T47D (cell line): Measurements from ENCODE around the gene CAP2.
"Not testable (repeated sequence)": the region's sequence is repeated elsewhere in the genome, so short reads cannot be mapped to it uniquely, and the experiment has no call there.

Experiments used
- DNase-seq, 2 experiments: peaks; one replicate each; pipeline versions ENCODE4 v3.0.0 to v3.0.0-alpha.2; 2011 to 2012; ENCODE audit warnings: low read depth in 1 of 2, low spot score in 1 of 2
- JUND ChIP-seq: IDR thresholded peaks from 2 replicates; pipeline ENCODE4 v1.6.1; 2012; ENCODE audit warnings: low read depth
- in situ Hi-C: cut with HindIII; loops from 2 replicates; pipeline ENCODE4 v1.10.0; 2016; ENCODE audit warnings: low sequenced_read_pairs, low pct_unique_long_range_greater_than_20kb

The CAP2 gene

GRCh38 chr6:17429383-17430061 is 36.1 kb downstream of the CAP2 start:
- in situ Hi-C loops = no loop called here
- DNase-seq = no peak
- no peak for TF ChIP-seq JUND

DNA sequence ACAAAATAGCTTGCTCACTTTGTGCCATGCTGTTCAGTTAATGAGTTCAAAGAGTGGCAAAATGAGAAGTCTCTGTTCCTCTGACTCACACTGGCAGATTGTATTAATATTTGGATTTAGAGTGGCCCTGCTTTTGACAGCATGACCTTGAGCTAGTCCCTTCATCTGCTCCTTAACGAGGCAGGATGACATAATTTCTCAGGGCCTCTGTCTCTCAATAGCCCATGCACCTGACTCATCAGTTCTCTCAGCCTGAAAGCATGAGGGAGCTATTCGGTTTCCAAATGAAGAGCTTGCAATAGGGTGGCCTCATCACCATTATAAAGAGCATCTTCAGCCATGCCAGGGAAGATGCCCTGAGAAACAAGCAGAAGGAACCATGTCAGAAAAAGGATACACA is 38.2 kb downstream of the CAP2 start:
- in situ Hi-C loops = no loop called here
- no peak for TF ChIP-seq JUND
- DNase-seq = no peak

DNA sequence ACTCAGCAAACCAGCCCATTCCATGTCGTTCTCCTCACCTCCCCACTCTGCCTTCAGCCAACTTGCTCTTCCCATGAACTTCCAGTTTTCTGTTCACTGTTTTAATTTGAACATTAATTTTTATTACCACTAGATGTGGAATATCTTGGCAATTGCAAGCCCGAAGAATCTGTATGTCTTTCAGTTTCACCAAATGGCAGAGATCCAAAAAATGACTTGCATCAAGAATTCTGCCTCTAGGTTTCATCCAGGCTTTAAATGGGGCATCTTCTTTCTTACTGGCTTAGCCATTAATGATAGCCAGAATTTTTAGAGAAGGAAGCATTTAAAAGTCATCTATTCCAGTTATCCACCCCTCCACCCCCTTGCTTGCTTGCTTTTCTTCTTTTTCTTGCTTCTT is 39.0 kb downstream of the CAP2 start:
- no peak for DNase-seq
- no peak for TF ChIP-seq JUND
- in situ Hi-C loops = no loop called here

GRCh38 chr6:17439243-17439993 is 46.0 kb downstream of the CAP2 start:
- TF ChIP-seq JUND = no peak
- in situ Hi-C loops = no loop called here
- no peak for DNase-seq

GRCh38 chr6:17440811-17441210 is 47.4 kb downstream of the CAP2 start:
- DNase-seq, in situ Hi-C loops: not testable (repeated sequence)

GRCh38 chr6:17442196-17442595 is 48.8 kb downstream of the CAP2 start:
- no peak for TF ChIP-seq JUND
- no peak for DNase-seq
- in situ Hi-C loops = no loop called here

- TF ChIP-seq JUND = no peak
- DNase-seq = no peak
- in situ Hi-C loops = no loop called here
These were observed 53.3 kb downstream of the CAP2 start for GRCh38 chr6:17446713-17447112.

- DNase-seq = no peak
- TF ChIP-seq JUND = no peak
- in situ Hi-C loops = no loop called here
These were observed 54.8 kb downstream of the CAP2 start for GRCh38 chr6:17448165-17448564.

DNA sequence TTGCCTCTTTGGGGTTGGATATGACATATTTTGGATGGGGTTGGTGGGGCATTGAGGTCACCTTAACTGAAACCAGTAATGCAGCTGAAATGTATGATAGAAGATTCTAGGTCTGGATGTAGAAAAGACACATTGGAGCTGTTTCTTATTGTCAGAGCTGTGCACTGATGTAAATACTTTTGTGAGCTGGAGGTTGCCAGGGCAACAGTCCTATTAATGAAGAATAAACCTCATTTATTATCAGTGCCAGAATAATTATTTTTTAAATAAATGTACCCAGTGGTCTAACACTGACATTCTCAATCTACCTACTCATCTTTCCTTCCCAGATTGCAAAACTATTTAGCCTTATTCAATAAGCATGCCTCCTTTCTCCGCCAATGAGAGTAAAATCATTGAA is 57.0 kb downstream of the CAP2 start:
- no peak for DNase-seq
- no peak for TF ChIP-seq JUND
- in situ Hi-C loops = no loop called here

GRCh38 chr6:17450832-17451231 is 57.4 kb downstream of the CAP2 start:
- no peak for TF ChIP-seq JUND
- in situ Hi-C loops = no loop called here
- no peak for DNase-seq

DNA sequence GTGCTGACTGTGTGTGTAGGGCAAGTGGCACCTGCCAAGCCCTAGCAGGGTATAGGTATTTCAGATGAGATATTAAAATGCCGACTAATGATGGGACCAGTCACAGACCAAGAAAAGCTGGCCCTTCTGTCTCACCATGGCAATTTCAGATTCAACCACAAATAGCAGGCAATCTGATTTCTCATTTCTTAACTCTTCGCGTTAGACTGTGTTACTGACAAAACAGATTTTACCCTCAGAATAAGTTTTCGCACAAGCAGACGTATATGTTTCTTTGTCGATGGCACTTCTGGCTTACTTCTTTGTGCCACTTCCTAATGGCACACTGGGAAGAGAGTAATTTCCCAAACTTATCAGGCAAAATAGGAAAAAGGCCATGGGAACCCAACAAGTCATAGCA is 58.7 kb downstream of the CAP2 start:
- no peak for TF ChIP-seq JUND
- no peak for DNase-seq
- in situ Hi-C loops = no loop called here

DNA sequence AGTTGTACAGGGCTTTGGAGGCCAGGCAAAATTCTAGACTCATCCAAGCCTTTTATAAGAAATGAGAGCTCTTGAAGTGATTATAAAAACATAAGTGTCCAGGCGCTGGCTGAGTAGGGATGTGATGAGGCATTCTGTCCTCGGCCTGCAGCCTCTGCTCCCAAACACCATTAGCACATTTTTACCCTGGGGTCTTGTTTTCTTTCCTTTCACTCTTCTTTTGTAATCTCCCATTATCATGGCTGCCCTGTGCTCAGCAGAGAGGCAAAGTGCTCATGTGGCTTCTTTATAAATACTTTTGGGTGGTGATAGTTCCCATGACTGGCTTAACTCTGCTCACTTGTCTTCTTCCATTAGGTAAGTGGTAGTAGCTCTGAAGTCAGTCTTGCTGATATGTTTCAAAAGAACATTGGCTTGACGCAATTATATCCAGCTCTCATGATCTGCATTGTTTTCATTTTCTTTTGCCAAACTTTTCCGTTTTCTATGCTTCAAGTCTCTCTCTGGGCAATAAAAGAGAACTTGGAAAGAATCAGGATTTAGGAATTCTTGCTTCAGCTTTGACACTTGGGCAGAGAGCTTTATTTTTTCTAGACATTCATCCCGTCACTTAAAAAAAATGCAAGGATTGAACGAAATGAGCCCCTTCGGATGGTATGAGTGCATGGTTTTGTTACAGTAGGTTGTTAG is 61.1 kb downstream of the CAP2 start:
- no peak for TF ChIP-seq JUND
- DNase-seq = no peak
- in situ Hi-C loops = no loop called here

DNA sequence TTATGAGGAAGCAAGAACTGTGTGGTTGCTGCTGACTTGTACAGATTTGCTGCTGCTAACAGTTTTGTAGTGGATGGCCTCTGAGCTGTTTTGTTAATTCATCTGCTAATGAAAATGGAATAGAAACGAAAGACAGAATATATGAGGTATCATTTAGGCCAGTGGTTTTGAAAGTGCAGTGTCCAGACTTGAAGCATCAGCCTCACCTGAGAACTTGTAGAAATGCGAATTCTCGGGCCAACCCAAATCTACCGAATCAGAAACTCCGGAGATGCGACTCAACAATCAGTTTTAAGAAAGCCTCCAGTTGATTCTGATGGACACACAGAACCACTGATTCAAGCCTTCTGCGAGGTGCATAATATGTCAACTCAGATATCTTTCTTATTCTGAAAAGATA is 62.5 kb downstream of the CAP2 start:
- no peak for TF ChIP-seq JUND
- in situ Hi-C loops = no loop called here
- DNase-seq = no peak
